Measurements from ENCODE around the gene PSPN. TPM values are rescaled to one million over a fixed set of nuclear protein-coding genes. Genes with fewer than 3 reads are reported as not detected.

The PSPN gene, protein sequence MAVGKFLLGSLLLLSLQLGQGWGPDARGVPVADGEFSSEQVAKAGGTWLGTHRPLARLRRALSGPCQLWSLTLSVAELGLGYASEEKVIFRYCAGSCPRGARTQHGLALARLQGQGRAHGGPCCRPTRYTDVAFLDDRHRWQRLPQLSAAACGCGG
- total RNA-seq = 0.64 and 1.0 TPM in 2 replicates

DNA sequence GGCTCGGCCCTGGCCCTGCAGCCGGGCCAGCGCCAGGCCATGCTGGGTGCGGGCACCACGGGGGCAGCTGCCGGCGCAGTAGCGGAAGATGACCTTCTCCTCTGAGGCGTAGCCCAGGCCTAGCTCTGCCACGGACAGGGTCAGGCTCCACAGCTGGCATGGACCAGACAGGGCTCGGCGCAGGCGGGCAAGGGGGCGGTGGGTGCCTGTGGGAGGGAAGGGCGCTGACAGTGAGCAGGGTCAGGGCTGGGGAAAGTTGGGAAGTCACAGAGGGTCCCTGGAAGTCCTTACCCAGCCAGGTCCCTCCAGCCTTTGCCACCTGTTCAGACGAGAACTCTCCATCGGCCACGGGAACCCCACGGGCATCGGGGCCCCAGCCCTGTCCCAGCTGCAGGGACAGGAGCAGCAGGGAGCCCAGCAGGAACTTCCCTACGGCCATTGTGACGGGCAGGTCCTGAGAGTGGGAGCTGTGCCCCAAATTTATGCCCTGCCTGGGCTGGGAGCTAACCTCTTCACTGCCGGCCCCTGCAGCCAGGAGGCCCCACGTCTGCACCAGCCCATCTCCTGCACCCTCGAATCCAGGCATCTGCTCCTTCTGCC is at the start of gene PSPN:
TSS of gene PSPN (minus strand) at position 523 of the 600 bp plus-strand sequence. CDS start at position 439, 84 bp downstream.
- no peak for DNase-seq (ENCODE audit: low read depth in 2 of 2)

DNA sequence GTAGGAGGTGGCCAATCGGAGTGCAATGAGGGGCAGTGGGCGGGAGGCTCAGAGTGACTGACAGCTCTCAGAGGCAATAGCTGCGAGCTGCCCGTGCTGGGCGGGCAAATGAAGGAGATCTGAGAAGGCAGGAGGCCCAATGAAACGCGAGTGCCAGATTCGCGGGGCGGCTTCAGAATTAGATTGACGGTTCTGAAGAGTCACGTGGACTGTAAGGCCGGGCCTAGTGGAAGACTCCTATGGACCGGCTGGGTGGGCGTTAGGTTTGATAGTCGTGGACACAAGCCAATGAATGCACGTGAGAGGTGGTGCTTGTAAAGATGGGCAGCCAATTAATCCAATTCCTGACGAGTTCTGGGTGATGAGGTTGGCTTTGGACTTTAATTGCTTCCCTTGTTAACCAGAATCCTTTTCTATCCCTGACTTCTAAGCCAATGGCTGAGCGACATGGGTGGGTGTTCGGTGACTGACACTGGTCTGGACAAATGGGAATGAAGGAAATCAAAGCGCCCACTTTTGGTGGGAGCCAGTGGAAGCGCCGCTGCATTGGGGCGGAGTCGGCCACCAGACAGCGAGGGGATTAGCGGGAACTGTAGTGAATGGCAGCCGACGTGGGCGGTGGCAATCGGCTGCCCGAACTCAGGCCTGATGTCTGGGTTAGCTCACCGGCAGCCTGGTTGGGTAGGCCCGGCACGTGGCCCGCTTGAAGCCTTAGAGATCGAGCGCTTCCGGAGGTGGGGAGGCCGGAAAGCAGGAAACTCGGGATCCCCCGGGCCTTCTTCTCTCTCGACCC is 49.4 kb upstream of the PSPN start:
- DNase-seq (ENCODE audit: low read depth in 2 of 2) = peak; percentile 100

GRCh38 chr19:6424195-6424938 is 48.6 kb upstream of the PSPN start, which contains the start of gene KHSRP:
TSS of gene KHSRP (minus strand) at chr19:6424811. CDS start at chr19:6424701, 110 bp downstream.
- peak in 1 of 2 donors; percentile 23 for DNase-seq (ENCODE audit: low read depth in 2 of 2)

GRCh38 chr19:6423499-6424194 is 47.9 kb upstream of the PSPN start:
- DNase-seq (ENCODE audit: low read depth in 2 of 2) = peak in 1 of 2 donors; percentile 64

- DNase-seq (ENCODE audit: low read depth in 2 of 2) = no peak
These were observed 45.6 kb upstream of the PSPN start for GRCh38 chr19:6421075-6422014.

- no peak for DNase-seq (ENCODE audit: low read depth in 2 of 2)
These were observed 42.8 kb upstream of the PSPN start for GRCh38 chr19:6418562-6418932.

- peak in 1 of 2 donors; percentile 37 for DNase-seq (ENCODE audit: low read depth in 2 of 2)
These were observed 42.2 kb upstream of the PSPN start for GRCh38 chr19:6417713-6418561.

DNA sequence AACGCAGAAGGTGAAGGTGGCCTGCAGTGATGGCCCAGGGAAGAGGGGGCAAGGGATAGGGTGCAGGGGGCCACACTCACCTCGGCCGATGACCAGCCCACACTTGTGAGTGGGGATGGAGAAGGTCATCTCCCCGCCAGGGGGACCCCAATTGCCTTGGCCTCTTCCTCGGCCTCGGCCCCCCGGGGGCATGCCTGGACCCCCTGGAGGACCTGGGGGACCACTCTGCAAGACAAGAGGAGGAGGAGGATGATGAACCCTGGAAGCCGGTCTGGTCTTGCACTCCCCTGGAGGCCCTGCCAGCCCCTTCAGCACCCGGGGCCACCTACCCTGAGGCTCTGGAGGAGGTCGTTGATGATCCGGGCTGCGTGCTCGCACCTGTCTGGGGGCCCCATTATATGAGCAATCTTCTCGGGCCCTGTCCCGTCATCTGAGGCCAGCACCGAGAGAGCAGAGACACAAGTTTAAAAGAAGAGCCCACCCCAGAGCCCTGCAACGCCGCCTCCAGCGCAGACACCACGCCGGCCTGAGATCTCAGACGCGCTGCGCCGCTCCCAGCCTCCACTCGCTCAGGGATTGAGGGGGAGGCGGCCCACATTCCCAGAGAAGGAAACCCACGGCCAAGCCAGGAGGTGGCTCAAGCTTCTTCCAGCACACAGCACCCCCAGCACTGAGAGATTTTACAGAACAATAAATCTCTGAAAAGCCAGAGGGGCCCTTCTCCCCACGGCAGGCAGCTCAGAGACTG is 41.1 kb upstream of the PSPN start:
- no peak for DNase-seq (ENCODE audit: low read depth in 2 of 2)

DNA sequence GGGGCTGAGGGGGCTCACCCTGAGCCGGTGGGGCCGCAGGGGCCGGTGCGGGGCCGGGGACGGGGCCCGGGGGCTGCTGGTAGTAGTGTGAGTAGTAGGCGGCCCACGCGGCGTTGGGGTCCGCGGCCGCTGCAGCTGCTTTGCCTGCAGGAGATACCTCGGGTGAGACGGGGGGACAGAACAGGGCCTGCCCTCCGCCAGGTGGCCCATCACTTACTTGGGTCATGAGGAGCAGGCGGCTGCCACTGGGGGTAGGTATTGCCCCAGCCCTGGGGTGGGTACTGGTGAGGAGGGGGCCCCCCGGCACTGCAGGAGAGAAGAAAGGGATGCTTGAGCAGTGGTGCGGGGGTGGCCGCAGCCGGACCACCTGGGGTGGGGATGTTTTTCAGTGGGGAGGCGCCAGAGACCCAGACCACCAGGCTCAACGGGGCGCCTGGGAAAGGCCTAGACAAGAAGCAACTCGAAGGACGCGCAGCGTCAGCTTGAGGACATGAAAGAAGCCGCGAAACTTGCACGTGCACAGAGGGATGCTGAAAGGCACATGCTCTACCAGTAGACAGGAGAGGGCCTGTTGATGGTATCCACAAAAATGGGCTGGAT is 40.0 kb upstream of the PSPN start:
- DNase-seq (ENCODE audit: low read depth in 2 of 2) = no peak

- no peak for DNase-seq (ENCODE audit: low read depth in 2 of 2)
These were observed 39.3 kb upstream of the PSPN start for GRCh38 chr19:6414793-6415590.

- no peak for DNase-seq (ENCODE audit: low read depth in 2 of 2)
These were observed 38.2 kb upstream of the PSPN start for GRCh38 chr19:6413721-6414643.

DNA sequence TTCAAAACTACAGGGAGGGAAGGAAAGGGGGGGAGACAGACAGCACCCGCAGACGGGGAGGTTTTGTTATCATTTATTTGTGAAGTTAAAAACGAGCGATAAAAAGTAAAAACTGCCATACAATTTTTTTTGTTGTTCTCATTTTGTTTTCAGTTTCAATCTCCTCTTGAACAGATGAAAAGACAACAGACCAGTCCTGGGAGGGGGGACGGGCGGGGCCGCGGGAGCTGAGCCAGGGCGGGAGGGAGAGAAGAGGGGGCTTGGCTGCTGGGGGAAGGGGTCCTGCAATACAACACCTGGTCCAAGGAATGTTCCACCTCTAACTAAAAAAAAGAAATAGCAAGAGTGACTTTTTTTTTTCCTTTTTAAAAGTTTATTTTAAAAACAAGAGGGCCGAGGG is 37.6 kb upstream of the PSPN start:
- no peak for DNase-seq (ENCODE audit: low read depth in 2 of 2)

DNA sequence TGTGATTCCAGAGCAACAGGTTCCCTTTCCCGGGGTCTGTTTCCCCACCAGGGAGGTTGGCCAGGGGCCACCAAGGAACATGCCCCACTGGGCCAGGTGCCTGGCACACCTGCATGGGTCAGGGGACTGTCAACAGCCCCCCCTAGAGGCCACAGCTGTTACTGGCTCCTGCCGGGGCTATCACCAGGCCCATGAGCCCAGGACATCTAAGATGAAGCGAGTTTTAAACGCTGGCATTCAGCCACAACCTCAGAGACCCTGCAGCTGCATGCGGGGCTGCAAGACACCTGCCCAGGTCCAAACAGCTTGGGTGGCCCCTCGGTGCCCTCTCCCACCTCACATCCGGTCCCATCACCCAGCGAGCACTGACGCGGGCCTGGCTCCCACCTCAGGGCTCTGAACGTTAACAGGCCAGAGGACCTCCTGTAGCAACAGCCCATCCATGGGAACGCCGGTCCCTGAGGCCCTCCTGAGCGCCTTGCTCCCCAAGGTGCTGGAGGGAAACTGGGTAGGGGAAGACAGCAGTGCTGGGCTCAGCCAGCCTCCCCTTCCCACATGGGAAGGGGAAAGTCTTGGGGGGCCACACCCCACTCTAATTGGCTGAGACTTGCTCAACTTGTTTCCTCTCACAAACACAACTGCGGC is 36.8 kb upstream of the PSPN start:
- peak in 1 of 2 donors; percentile 33 for DNase-seq (ENCODE audit: low read depth in 2 of 2)

- no peak for DNase-seq (ENCODE audit: low read depth in 2 of 2)
These were observed 36.3 kb upstream of the PSPN start for GRCh38 chr19:6412061-6412446.

DNA sequence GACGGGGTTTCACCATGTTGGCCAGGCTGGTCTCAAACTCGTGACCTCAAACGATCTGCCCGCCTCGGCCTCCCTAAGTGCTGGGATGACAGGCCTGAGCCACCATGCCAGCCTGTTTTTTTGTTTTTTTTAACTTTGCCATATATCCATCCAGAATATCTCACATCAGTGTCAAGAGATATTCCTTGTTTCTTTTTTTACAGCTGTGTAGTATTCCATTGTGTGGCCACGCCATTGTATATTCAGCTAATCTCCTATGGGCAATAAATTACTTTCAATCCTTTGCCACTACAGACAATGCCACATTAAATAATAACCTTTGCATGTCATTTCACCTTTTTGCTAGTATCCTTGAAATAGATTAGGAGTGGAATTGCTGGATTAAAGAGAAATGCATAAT is 33.6 kb upstream of the PSPN start:
- DNase-seq (ENCODE audit: low read depth in 2 of 2) = no peak

DNA sequence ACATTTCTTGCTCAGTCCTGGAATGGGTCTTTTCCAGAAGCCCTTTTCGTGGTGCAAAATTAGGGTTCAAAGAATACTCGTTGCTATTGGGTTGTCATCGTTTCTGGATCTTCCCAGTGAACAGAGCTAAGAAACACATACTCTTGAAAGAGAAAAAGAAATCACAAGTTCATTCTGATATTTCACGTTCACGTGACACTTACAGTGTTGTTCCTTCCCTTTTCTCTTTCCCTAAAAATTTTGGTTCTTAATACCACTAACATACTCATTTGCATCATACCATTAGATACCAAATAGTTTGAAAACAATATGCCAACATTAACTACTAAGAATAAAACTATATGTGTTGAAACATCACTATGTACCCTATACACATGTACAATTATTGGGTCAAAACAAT is 30.7 kb upstream of the PSPN start:
- DNase-seq (ENCODE audit: low read depth in 2 of 2) = no peak

Measured in dermis microvascular lymphatic vessel endothelial cell (primary cell).